Adrenal gland (tissue), 5 donors: ENCODE results near the gene CLDN11.

Experiments
- CTCF ChIP-seq, 6 experiments: fragments of 450-650 bp in 4 of 6; fragments of 200-600 bp in 2 of 6; sonication (generic) in 1 of 6; IDR thresholded peaks; 1 replicate in 5 of 6; 2 replicates in 1 of 6; pipeline versions ENCODE4 v1.5.1 to v1.8.0; 2016 to 2021; ENCODE audit warnings: antibody characterized with exemption in 6 of 6, mild to moderate bottlenecking in 2 of 6, moderate library complexity in 1 of 6
- POLR2A ChIP-seq, 2 donors: fragments of 450-650 bp; IDR thresholded peaks; one replicate each; pipeline ENCODE4 v1.6.1; 2017; ENCODE audit warnings: antibody characterized with exemption in 2 of 2, mild to moderate bottlenecking in 2 of 2, moderate library complexity in 1 of 2
- donor health status: DM: no; HTN: no; CAD: no.

GRCh38 chr3:170471149-170471548 is 52.5 kb downstream of the CLDN11 start:
- TF ChIP-seq POLR2A (IDR thresholded peaks at IDR 0.05) (no peak), CTCF (IDR thresholded peaks at IDR 0.05) (no peak)
